VCaP (cell line): ENCODE measurements around the gene ZNF620.

Source experiments
- H3K27ac ChIP-seq: fragments of 450-650 bp; 2 replicates; pipeline ENCODE4 v1.5.1; 2017
- CTCF ChIP-seq: fragments of 450-650 bp; conservative IDR thresholded peaks from 2 replicates; pipeline ENCODE4 v1.5.1; 2017; ENCODE audit warnings: mild to moderate bottlenecking, moderate library complexity

The ZNF620 gene

GRCh38 chr3:40487172-40487571 is 18.7 kb upstream of the ZNF620 start:
- no peak overlapping the region for H3K27ac ChIP-seq
- no peak for TF ChIP-seq CTCF

- no peak for TF ChIP-seq CTCF
- no peak overlapping the region for H3K27ac ChIP-seq
Observed at GRCh38 chr3:40490916-40491315, 14.9 kb upstream of the ZNF620 start.

- no peak overlapping the region for H3K27ac ChIP-seq
- TF ChIP-seq CTCF = no peak
Observed at GRCh38 chr3:40494698-40495097, 11.1 kb upstream of the ZNF620 start.

- no peak overlapping the region for H3K27ac ChIP-seq
- no peak for TF ChIP-seq CTCF
Observed at GRCh38 chr3:40497288-40497687, 8.6 kb upstream of the ZNF620 start.

GRCh38 chr3:40499952-40500351 is 5.9 kb upstream of the ZNF620 start:
- H3K27ac ChIP-seq = no peak overlapping the region
- no peak for TF ChIP-seq CTCF

- TF ChIP-seq CTCF = no peak
- no peak overlapping the region for H3K27ac ChIP-seq
Observed at GRCh38 chr3:40502034-40502433, 3.8 kb upstream of the ZNF620 start.

GRCh38 chr3:40504636-40505430 is 1.0 kb upstream of the ZNF620 start:
- no peak for TF ChIP-seq CTCF
- peak overlapping the region; percentile 83 for H3K27ac ChIP-seq
